Endothelial cell of umbilical vein (primary cell): ENCODE measurements around the gene NEDD4L. TPM values are rescaled to one million over a fixed set of nuclear protein-coding genes. Genes with fewer than 3 reads are reported as not detected.

Experiments
- BruUV-seq: library from RNA; stranded (reverse); fragments of 400-500 nt; replicated peaks from 2 replicates; lab custom pipeline; 2021; lab: Mats Ljungman, UMichigan
- CTCF ChIA-PET: fragments of 300-600, 350-600 bp; sonication (Branson Sonifier 250); formaldehyde crosslinking; loops from one replicate; lab custom pipeline; 2021; ENCODE audit warnings: antibody characterized with exemption, inconsistent platforms; lab: Charles Lee
- POLR2A ChIA-PET: fragments of 300-600, 350-600 bp; sonication (Branson Sonifier 250); formaldehyde crosslinking; loops from one replicate; lab custom pipeline; 2021; ENCODE audit warnings: antibody characterized with exemption, inconsistent platforms; lab: Charles Lee
- DNase-seq: peaks from one replicate; pipeline ENCODE4 v3.0.0-alpha.2; 2011; ENCODE audit warnings: low read depth, low spot score
- FAIRE-seq: peaks from 2 replicates; lab custom pipeline; 2011; peaks lifted over from hg19 to GRCh38; lab: Jason Lieb, UNC
- H2AFZ ChIP-seq: 2 replicates; pipeline ENCODE4 v1.6.0; 2012; ENCODE audit warnings: low read depth, low read length, control low read depth, inconsistent platforms
- H3K27ac ChIP-seq: 2 replicates; pipeline ENCODE4 v1.5.1; 2011; ENCODE audit warnings: low read depth, mild to moderate bottlenecking, control low read depth, low read length, moderate library complexity; ENCODE audit not compliant: insufficient read depth
- H3K27me3 ChIP-seq, 2 experiments: 2 replicates each; pipeline versions ENCODE4 v1.6.0 to v1.6.1; 2011; ENCODE audit warnings: low read length in 2 of 2, mixed read lengths in 1 of 2; ENCODE audit not compliant: control insufficient read depth in 2 of 2, insufficient read depth in 2 of 2
- H3K36me3 ChIP-seq, 2 experiments: 2 replicates in 1 of 2; 3 replicates in 1 of 2; pipeline ENCODE4 v1.5.1; 2011; ENCODE audit warnings: low read length in 2 of 2, mild to moderate bottlenecking in 1 of 2, moderate library complexity in 1 of 2; ENCODE audit not compliant: control insufficient read depth in 2 of 2, insufficient read depth in 2 of 2; ENCODE audit errors: extremely low read depth in 1 of 2
- H3K4me1 ChIP-seq: 3 replicates; pipeline ENCODE4 v1.5.1; 2011; ENCODE audit warnings: mild to moderate bottlenecking, low read length; ENCODE audit not compliant: control insufficient read depth, insufficient read depth; ENCODE audit errors: extremely low read depth
- H3K4me2 ChIP-seq: 2 replicates; pipeline ENCODE4 v1.6.1; 2011; ENCODE audit warnings: low read length, control low read depth, mixed read lengths; ENCODE audit not compliant: insufficient read depth
- H3K4me3 ChIP-seq, 3 experiments: fragments of 200-600 bp in 1 of 3; sonication (generic), shearing (Covaris generic) in 1 of 3; replicated peaks in 1 of 3; 2 replicates each; pipeline ENCODE4 v1.5.1; 2011 to 2016; ENCODE audit warnings: control low read depth in 3 of 3, low read length in 3 of 3, mild to moderate bottlenecking in 2 of 3, inconsistent platforms in 1 of 3, low read depth in 1 of 3, moderate library complexity in 1 of 3; ENCODE audit not compliant: insufficient read depth in 1 of 3
- H3K79me2 ChIP-seq: 2 replicates; pipeline ENCODE4 v1.6.0; 2012; ENCODE audit warnings: low read length, inconsistent platforms; ENCODE audit not compliant: control insufficient read depth, insufficient read depth
- H3K9ac ChIP-seq: replicated peaks from 2 replicates; pipeline ENCODE3; 2011; ENCODE audit warnings: low read length, control low read depth; ENCODE audit not compliant: insufficient read depth; ENCODE audit errors: extremely low read depth
- H3K9me1 ChIP-seq: replicated peaks from 3 replicates; pipeline ENCODE4 v1.6.0; 2011; ENCODE audit warnings: mild to moderate bottlenecking, low read length; ENCODE audit not compliant: control insufficient read depth, insufficient read depth; ENCODE audit errors: extremely low read depth
- H3K9me3 ChIP-seq: replicated peaks from 2 replicates; pipeline ENCODE4 v1.5.1; 2012; ENCODE audit warnings: low read length, inconsistent platforms; ENCODE audit not compliant: control insufficient read depth, insufficient read depth
- H4K20me1 ChIP-seq: replicated peaks from 2 replicates; pipeline ENCODE3; 2011; ENCODE audit warnings: mild to moderate bottlenecking, low read length; ENCODE audit not compliant: control insufficient read depth, insufficient read depth; ENCODE audit errors: extremely low read depth
- EZH2 ChIP-seq: IDR thresholded peaks from 2 replicates; pipeline ENCODE4 v1.6.1; 2012; ENCODE audit warnings: borderline replicate concordance, low read depth, mild to moderate bottlenecking, moderate library complexity, low read length, inconsistent platforms; ENCODE audit not compliant: severe bottlenecking
- FOS ChIP-seq: IDR thresholded peaks from 2 replicates; pipeline ENCODE4 v1.6.1; 2011; ENCODE audit warnings: mild to moderate bottlenecking, low read length, moderate library complexity, borderline replicate concordance; ENCODE audit not compliant: insufficient read depth
- POLR2A ChIP-seq: IDR thresholded peaks from 2 replicates; pipeline ENCODE4 v1.6.1; 2012; ENCODE audit warnings: low read depth, mild to moderate bottlenecking, control low read depth, low read length
- dilution Hi-C: fragments of 300-500 bp; cut with MboI; formaldehyde crosslinking; loops from one replicate; pipeline ENCODE4 v1.15.0; 2019; ENCODE audit warnings: low sequenced_read_pairs; ENCODE audit not compliant: extremely low pct_ligation_motif_present
- intact Hi-C: fragments of 100-400 bp; cut with micrococcal nuclease; formaldehyde crosslinking; loops from one replicate; pipeline ENCODE4 v1.10.0; 2022
- polyA plus RNA-seq, 4 experiments: library from polyadenylated mRNA; depleted of rRNA in 3 of 4; stranded (reverse) in 3 of 4; unstranded in 1 of 4; fragments of >200 nt; gene quantifications; 2 replicates each; pipeline versions ENCODE4 v1.2.1 to v1.2.3, GENCODE V29; 2011 to 2012; ENCODE audit warnings: missing spikeins in 1 of 4
- total RNA-seq: library from RNA; stranded (reverse); gene quantifications from 2 replicates; pipeline ENCODE4 v1.2.3, GENCODE V29; 2021
- TF ChIP-seq, protein P1 (sequence below), 2 donors: IDR thresholded peaks; 1 replicate in 1 of 2; 2 replicates in 1 of 2; pipeline ENCODE4 v1.5.1; 2011; ENCODE audit warnings: low read length in 2 of 2, mild to moderate bottlenecking in 2 of 2, moderate library complexity in 2 of 2, control low read depth in 1 of 2, inconsistent platforms in 1 of 2, low read depth in 1 of 2; ENCODE audit not compliant: insufficient read depth in 1 of 2; ENCODE audit errors: extremely low read depth in 1 of 2

NEDD4L gene
- total and polyA plus RNA-seq, 2 donors (not counting 3 experiments of a cell fraction or from before 2014, with no cell fraction given) = 20.5 to 78.9 TPM

DNA sequence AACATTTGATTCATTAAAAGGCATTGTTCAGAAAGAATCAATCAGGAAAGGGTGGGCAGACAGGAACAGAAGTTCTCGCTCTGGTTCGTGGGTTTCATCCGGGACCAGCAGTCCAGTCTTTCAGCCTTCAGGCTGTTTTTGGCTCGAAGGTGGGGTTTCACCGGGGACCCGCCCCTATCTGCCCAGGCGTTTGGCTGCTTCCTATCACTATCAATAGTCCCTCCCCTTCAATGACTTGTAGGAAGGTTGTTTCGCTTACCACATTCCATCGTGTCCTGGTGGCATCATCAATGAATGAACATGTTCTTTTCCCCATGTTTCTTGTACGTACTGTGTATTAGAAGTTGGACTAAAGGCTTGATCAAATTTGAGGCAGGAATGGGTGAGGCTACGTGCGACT lies 130.3 kb downstream of the NEDD4L start:
- FAIRE-seq = no peak
- ChIA-PET CTCF (interaction anchor here (1.7 kb wide), 1 partner anchor 148 kb away, joined by 4 read pairs; no protein-coding TSS in a partner anchor), POLR2A (no interaction called here)
- Histone ChIP-seq H3K27ac (no peak overlapping the region), H3K9ac (no peak overlapping the region), H3K4me1 (peaks cover 22% of the 10 kb centered on the region), H3K4me3 (no peak overlapping the region), H3K4me2 (no peak overlapping the region), H3K9me1 (no peaks in the 10 kb centered on the region), H3K27me3 (no peaks in the 10 kb centered on the region), H4K20me1 (no peaks in the 10 kb centered on the region), H3K9me3 (no peaks in the 10 kb centered on the region), H3K36me3 (no peaks in the 10 kb centered on the region), H2AFZ (no peak overlapping the region), H3K79me2 (no peaks in the 10 kb centered on the region)
- no TSS peak for BruUV-seq
- dilution Hi-C loops (no loop called here), intact Hi-C loops (no loop called here)
- TF ChIP-seq POLR2A (no peak), FOS (no peak)
- DNase-seq = no peak

GRCh38 chr18:58175122-58175785 lies 131.2 kb downstream of the NEDD4L start:
- POLR2A ChIA-PET = no interaction called here
- intact Hi-C loops (loop anchor here (5.0 kb wide), 1 partner anchor 147 kb away; no protein-coding TSS in a partner anchor), dilution Hi-C loops (no loop called here)
- Histone ChIP-seq H2AFZ (no peak overlapping the region), H3K9ac (no peak overlapping the region), H3K4me2 (no peak overlapping the region), H3K4me1 (peaks cover 22% of the 10 kb centered on the region), H4K20me1 (no peaks in the 10 kb centered on the region), H3K79me2 (no peaks in the 10 kb centered on the region), H3K27ac (no peak overlapping the region), H3K36me3 (no peaks in the 10 kb centered on the region), H3K9me1 (no peaks in the 10 kb centered on the region), H3K27me3 (no peaks in the 10 kb centered on the region), H3K9me3 (no peaks in the 10 kb centered on the region), H3K4me3 (no peak overlapping the region)
- TF ChIP-seq POLR2A = no peak
- no peak for TF ChIP-seq EZH2
- TF ChIP-seq, protein P1, sequence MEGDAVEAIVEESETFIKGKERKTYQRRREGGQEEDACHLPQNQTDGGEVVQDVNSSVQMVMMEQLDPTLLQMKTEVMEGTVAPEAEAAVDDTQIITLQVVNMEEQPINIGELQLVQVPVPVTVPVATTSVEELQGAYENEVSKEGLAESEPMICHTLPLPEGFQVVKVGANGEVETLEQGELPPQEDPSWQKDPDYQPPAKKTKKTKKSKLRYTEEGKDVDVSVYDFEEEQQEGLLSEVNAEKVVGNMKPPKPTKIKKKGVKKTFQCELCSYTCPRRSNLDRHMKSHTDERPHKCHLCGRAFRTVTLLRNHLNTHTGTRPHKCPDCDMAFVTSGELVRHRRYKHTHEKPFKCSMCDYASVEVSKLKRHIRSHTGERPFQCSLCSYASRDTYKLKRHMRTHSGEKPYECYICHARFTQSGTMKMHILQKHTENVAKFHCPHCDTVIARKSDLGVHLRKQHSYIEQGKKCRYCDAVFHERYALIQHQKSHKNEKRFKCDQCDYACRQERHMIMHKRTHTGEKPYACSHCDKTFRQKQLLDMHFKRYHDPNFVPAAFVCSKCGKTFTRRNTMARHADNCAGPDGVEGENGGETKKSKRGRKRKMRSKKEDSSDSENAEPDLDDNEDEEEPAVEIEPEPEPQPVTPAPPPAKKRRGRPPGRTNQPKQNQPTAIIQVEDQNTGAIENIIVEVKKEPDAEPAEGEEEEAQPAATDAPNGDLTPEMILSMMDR (IDR thresholded peaks at IDR 0.05; ENCODE audit: extremely low read depth in 1 of 2, insufficient read depth in 1 of 2, low read depth in 1 of 2, low read length in 2 of 2) = no peak
- no peak for TF ChIP-seq FOS
- BruUV-seq = no TSS peak
- DNase-seq (no peak), FAIRE-seq (no peak)
- CTCF ChIA-PET = interaction anchor here (1.3 kb wide), 1 partner anchor 147 kb away, joined by 5 read pairs; no protein-coding TSS in a partner anchor
